H1 (cell line): ENCODE results near the gene ARHGEF6. TPM values are rescaled to one million over a fixed set of nuclear protein-coding genes. Genes with fewer than 3 reads are reported as not detected.

Experiments used
- CTCF ChIA-PET: fragments of 300-600 bp; sonication (Branson Sonifier 250); formaldehyde crosslinking; loops from one replicate; lab custom pipeline; 2021; ENCODE audit not compliant: partially characterized antibody; lab: Charles Lee
- POLR2A ChIA-PET: fragments of 300-600 bp; sonication (Branson Sonifier 250); formaldehyde crosslinking; loops from one replicate; lab custom pipeline; 2021; ENCODE audit warnings: inconsistent platforms; ENCODE audit not compliant: partially characterized antibody; lab: Charles Lee
- DNase-seq, 2 experiments: peaks; one replicate each; pipeline versions ENCODE4 v3.0.0 to v3.0.0-alpha.2; 2010 to 2022; ENCODE audit warnings: low spot score in 2 of 2, low read depth in 1 of 2, mixed read lengths in 1 of 2
- FAIRE-seq: peaks from 2 replicates; lab custom pipeline; 2011; peaks lifted over from hg19 to GRCh38; lab: Jason Lieb, UNC
- H2AFZ ChIP-seq: 2 replicates; pipeline ENCODE4 v1.8.1; 2012; ENCODE audit warnings: low read length, inconsistent platforms
- H2AK5ac ChIP-seq: 2 replicates; pipeline ENCODE4 v1.6.1; 2013; ENCODE audit warnings: low read depth, low read length
- H2BK120ac ChIP-seq: replicated peaks from 2 replicates; pipeline ENCODE3; 2013; ENCODE audit warnings: low read depth, low read length, inconsistent platforms
- H2BK12ac ChIP-seq: 2 replicates; pipeline ENCODE4 v1.6.1; 2013; ENCODE audit warnings: low read depth, low read length
- H2BK15ac ChIP-seq: 2 replicates; pipeline ENCODE4 v1.6.1; 2013; ENCODE audit warnings: low read length
- H2BK20ac ChIP-seq: 2 replicates; pipeline ENCODE4 v1.6.1; 2013; ENCODE audit warnings: low read length
- H2BK5ac ChIP-seq: 2 replicates; pipeline ENCODE4 v1.6.1; 2013; ENCODE audit warnings: low read depth, low read length
- H3K14ac ChIP-seq: 2 replicates; pipeline ENCODE4 v1.6.1; 2013; ENCODE audit warnings: inconsistent platforms; ENCODE audit not compliant: insufficient read length
- H3K18ac ChIP-seq: 2 replicates; pipeline ENCODE4 v1.6.1; 2013; ENCODE audit warnings: low read length; ENCODE audit errors: extremely low read depth
- H3K23ac ChIP-seq: 2 replicates; pipeline ENCODE4 v1.6.1; 2013; ENCODE audit warnings: inconsistent platforms; ENCODE audit not compliant: insufficient read length
- H3K23me2 ChIP-seq: 2 replicates; pipeline ENCODE4 v1.6.1; 2013; ENCODE audit warnings: low read depth, low read length
- H3K27ac ChIP-seq: 2 replicates; pipeline ENCODE4 v1.6.1; 2011; ENCODE audit warnings: low read depth, low read length, inconsistent platforms
- H3K27me3 ChIP-seq, 4 experiments: replicated peaks in 1 of 4; 1 replicate in 1 of 4; 2 replicates in 3 of 4; pipeline versions ENCODE4 v1.6.1 to v1.8.1; 2011 to 2013; ENCODE audit warnings: low read length in 3 of 4, mild to moderate bottlenecking in 3 of 4, inconsistent platforms in 2 of 4, mixed read lengths in 2 of 4, moderate library complexity in 1 of 4; ENCODE audit not compliant: control insufficient read depth in 3 of 4, insufficient read depth in 3 of 4; ENCODE audit errors: extremely low read depth in 1 of 4
- H3K36me3 ChIP-seq, 4 experiments: 2 replicates each; pipeline versions ENCODE4 v1.6.1 to v1.8.1; 2011 to 2013; ENCODE audit warnings: mild to moderate bottlenecking in 4 of 4, low read length in 3 of 4, moderate library complexity in 2 of 4, control low read depth in 1 of 4, inconsistent platforms in 1 of 4; ENCODE audit not compliant: insufficient read depth in 4 of 4, control insufficient read depth in 2 of 4
- H3K4ac ChIP-seq: replicated peaks from 2 replicates; pipeline ENCODE3; 2013; ENCODE audit warnings: low read length, low read depth, mixed read lengths, inconsistent platforms; ENCODE audit not compliant: insufficient read length
- H3K4me1 ChIP-seq, 4 experiments: replicated peaks in 1 of 4; 1 replicate in 1 of 4; 2 replicates in 3 of 4; pipeline versions ENCODE4 v1.6.1 to v1.8.1; 2011 to 2013; ENCODE audit warnings: low read length in 3 of 4, inconsistent platforms in 2 of 4, mixed read lengths in 1 of 4; ENCODE audit not compliant: insufficient read depth in 4 of 4, control insufficient read depth in 3 of 4
- H3K4me2 ChIP-seq, 2 experiments: 2 replicates each; pipeline versions ENCODE4 v1.6.1 to v1.8.1; 2011 to 2013; ENCODE audit warnings: low read depth in 2 of 2, low read length in 2 of 2, control low read depth in 1 of 2, inconsistent platforms in 1 of 2, mild to moderate bottlenecking in 1 of 2; ENCODE audit not compliant: insufficient read depth in 1 of 2
- H3K4me3 ChIP-seq, 4 experiments: fragments of 200-600, 300-600 bp in 1 of 4; sonication (generic), shearing (Covaris generic), sonication (Bioruptor Twin) in 1 of 4; 2 replicates each; pipeline versions ENCODE4 v1.5.1 to v1.8.1; 2011 to 2016; ENCODE audit warnings: low read length in 4 of 4, low read depth in 3 of 4, control low read depth in 2 of 4, inconsistent platforms in 2 of 4, mild to moderate bottlenecking in 2 of 4, mixed read lengths in 1 of 4, moderate library complexity in 1 of 4; ENCODE audit not compliant: insufficient read depth in 2 of 4; ENCODE audit errors: extremely low read depth in 1 of 4
- H3K56ac ChIP-seq: replicated peaks from 2 replicates; pipeline ENCODE3; 2013; ENCODE audit warnings: low read depth, mild to moderate bottlenecking, mixed read lengths, low read length, inconsistent platforms; ENCODE audit not compliant: insufficient read length
- H3K79me1 ChIP-seq: 2 replicates; pipeline ENCODE4 v1.6.1; 2013; ENCODE audit warnings: low read depth, low read length, control low read depth
- H3K79me2 ChIP-seq, 2 experiments: 2 replicates each; pipeline versions ENCODE4 v1.6.1 to v1.8.1; 2012 to 2013; ENCODE audit warnings: low read length in 2 of 2, mild to moderate bottlenecking in 2 of 2, inconsistent platforms in 1 of 2; ENCODE audit not compliant: insufficient read depth in 2 of 2, control insufficient read depth in 1 of 2
- H3K9ac ChIP-seq, 4 experiments: replicated peaks in 1 of 4; 1 replicate in 1 of 4; 2 replicates in 3 of 4; pipeline versions ENCODE4 v1.6.1 to v1.8.1; 2011 to 2013; ENCODE audit warnings: low read depth in 3 of 4, low read length in 3 of 4, control low read depth in 2 of 4, mild to moderate bottlenecking in 2 of 4, moderate library complexity in 2 of 4, inconsistent platforms in 1 of 4; ENCODE audit errors: extremely low read depth in 1 of 4
- H3K9me3 ChIP-seq, 2 experiments: 2 replicates each; pipeline versions ENCODE4 v1.6.1 to v1.8.1; 2012 to 2013; ENCODE audit warnings: mild to moderate bottlenecking in 2 of 2, moderate library complexity in 2 of 2, control low read depth in 1 of 2, inconsistent platforms in 1 of 2, low read depth in 1 of 2, low read length in 1 of 2, mixed read lengths in 1 of 2; ENCODE audit not compliant: insufficient read depth in 2 of 2
- H4K20me1 ChIP-seq, 2 experiments: replicated peaks in 1 of 2; 2 replicates each; pipeline versions ENCODE3 to v1.8.1; 2011 to 2013; ENCODE audit warnings: inconsistent platforms in 2 of 2, low read length in 2 of 2, mild to moderate bottlenecking in 1 of 2; ENCODE audit not compliant: insufficient read depth in 2 of 2, control insufficient read depth in 1 of 2
- H4K5ac ChIP-seq: 2 replicates; pipeline ENCODE4 v1.6.1; 2013; ENCODE audit warnings: low read length, low read depth, mixed read lengths, inconsistent platforms; ENCODE audit not compliant: insufficient read length
- H4K8ac ChIP-seq: 2 replicates; pipeline ENCODE4 v1.8.0; 2013; ENCODE audit warnings: mild to moderate bottlenecking, moderate library complexity, low read length, inconsistent platforms; ENCODE audit not compliant: insufficient read depth; ENCODE audit errors: extremely low read depth
- H4K91ac ChIP-seq: replicated peaks from 2 replicates; pipeline ENCODE3; 2013; ENCODE audit warnings: low read length, mixed read lengths, inconsistent platforms; ENCODE audit not compliant: insufficient read length
- CBX8 ChIP-seq: fragments of 300-800, 300-1000 bp; sonication (generic); IDR thresholded peaks from 2 replicates; pipeline ENCODE4 v1.7.1; 2016; ENCODE audit warnings: low read depth, low read length, borderline replicate concordance
- CTCF ChIP-seq, 3 experiments: IDR thresholded peaks; 1 replicate in 2 of 3; 2 replicates in 1 of 3; pipeline versions ENCODE4 v1.5.1 to v1.6.1; 2011; ENCODE audit warnings: low read length in 3 of 3, mild to moderate bottlenecking in 3 of 3, inconsistent platforms in 2 of 3, low read depth in 1 of 3, moderate library complexity in 1 of 3; ENCODE audit not compliant: insufficient read depth in 1 of 3; ENCODE audit errors: control extremely low read depth in 1 of 3
- EGR1 ChIP-seq: IDR thresholded peaks from 2 replicates; pipeline ENCODE4 v1.6.1; 2011; ENCODE audit warnings: low read depth, low read length, borderline replicate concordance
- EP300 ChIP-seq, 2 experiments: IDR thresholded peaks; 1 replicate in 1 of 2; 2 replicates in 1 of 2; pipeline ENCODE4 v1.6.1; 2011 to 2012; ENCODE audit warnings: low read depth in 2 of 2, low read length in 2 of 2, mild to moderate bottlenecking in 2 of 2, borderline replicate concordance in 1 of 2, inconsistent platforms in 1 of 2, moderate library complexity in 1 of 2
- MAFK ChIP-seq: IDR thresholded peaks from 2 replicates; pipeline ENCODE4 v1.6.1; 2012; ENCODE audit warnings: low read depth, mild to moderate bottlenecking, improper control_type of control experiment, low read length
- POLR2A ChIP-seq, 2 experiments: IDR thresholded peaks; 1 replicate in 1 of 2; 2 replicates in 1 of 2; pipeline ENCODE4 v1.6.1; 2011; ENCODE audit warnings: low read depth in 2 of 2, low read length in 2 of 2, mild to moderate bottlenecking in 2 of 2; ENCODE audit errors: control extremely low read depth in 1 of 2
- TAF1 ChIP-seq: IDR thresholded peaks from 2 replicates; pipeline ENCODE4 v1.6.1; 2011; ENCODE audit warnings: mild to moderate bottlenecking, low read depth, low read length
- TAF7 ChIP-seq: optimal IDR thresholded peaks from 2 replicates; pipeline ENCODE3; 2011; ENCODE audit warnings: low read depth, mild to moderate bottlenecking, inconsistent platforms, low read length, moderate library complexity, borderline replicate concordance
- YY1 ChIP-seq: IDR thresholded peaks from 2 replicates; pipeline ENCODE4 v1.6.1; 2011; ENCODE audit warnings: low read depth, mild to moderate bottlenecking, low read length
- WGBS, 2 experiments: shearing (Covaris generic) in 1 of 2; methylation state at CpG; one replicate each; pipeline versions ENCODE4 v1.1.6 to v1.1.7; 2013 to 2015; ENCODE audit warnings: low lambda C conversion rate in 2 of 2, mixed read lengths in 2 of 2, inconsistent platforms in 1 of 2, low coverage in 1 of 2, missing lambda C conversion rate in 1 of 2; ENCODE audit not compliant: insufficient replicate concordance in 2 of 2, insufficient coverage in 1 of 2, insufficient read length in 1 of 2; ENCODE audit errors: extremely low coverage in 1 of 2, missing lambda C conversion rate in 1 of 2; 5-methylcytosine and 5-hydroxymethylcytosine counted together
- polyA plus RNA-seq, 7 experiments: library from polyadenylated mRNA; depleted of rRNA in 3 of 7; stranded (reverse) in 5 of 7; unstranded in 2 of 7; fragments of >200 nt in 5 of 7; fragments of 200-250 nt in 2 of 7; gene quantifications; 1 replicate in 5 of 7; 2 replicates in 1 of 7; 4 replicates in 1 of 7; pipeline versions ENCODE4 v1.2.1 to v1.2.3, GENCODE V29; 2011 to 2013; ENCODE audit warnings: missing spikeins in 2 of 7, mixed read lengths in 2 of 7
- total RNA-seq: library from RNA; stranded (reverse); fragmentation: NEBNext Ultra II Directional; extraction: Animal tissue kit (Norgen Biotek cat#: 25700); gene quantifications from 2 replicates; pipeline ENCODE4 v1.2.1, GENCODE V29; 2021
- TF ChIP-seq, protein P1 (sequence below): IDR thresholded peaks from 2 replicates; pipeline ENCODE4 v1.6.1; 2012; ENCODE audit warnings: low read length, inconsistent platforms

The ARHGEF6 gene
- total and polyA plus RNA-seq, 2 of the 8 experiments (the other 6 are each of a cell fraction or from before 2014, with no cell fraction given), result 3.6 to 3.7 TPM

DNA sequence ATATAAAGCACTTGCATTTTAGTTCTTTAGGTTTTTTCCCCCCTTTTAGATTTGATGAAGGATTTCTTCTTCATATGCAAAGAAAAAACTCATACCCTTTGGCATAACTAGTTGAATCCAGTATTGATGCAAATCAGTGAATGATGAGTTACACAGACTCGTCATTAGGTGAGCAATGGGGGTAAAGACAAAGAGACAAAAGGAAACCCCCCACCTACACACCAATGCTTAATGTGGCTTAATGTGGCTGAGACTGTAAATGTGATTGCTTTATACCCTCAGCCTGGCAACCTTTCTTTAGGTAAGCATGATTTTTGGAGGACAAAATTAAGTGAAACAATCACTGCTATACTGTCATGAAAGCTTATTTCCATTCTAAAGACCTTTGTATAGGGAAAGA lies 93.3 kb downstream of the ARHGEF6 start:
- no peaks in the 10 kb centered on the region for H3K27me3 ChIP-seq
- no peak overlapping the region for H2BK5ac ChIP-seq
- H2BK120ac ChIP-seq, result no peak overlapping the region
- POLR2A ChIA-PET, result no interaction called here
- WGBS, 2 experiments, result 78% methylated on average over 1 of the region's 1 CpG; no CpG with 5 or more reads in 1 of the 2 experiments
- no peak overlapping the region for H2AFZ ChIP-seq
- no peak overlapping the region for H3K9ac ChIP-seq
- no peaks in the 10 kb centered on the region for H3K23me2 ChIP-seq
- FAIRE-seq (no peak), DNase-seq (no peak)
- no peaks in the 10 kb centered on the region for H3K36me3 ChIP-seq
- no peak overlapping the region for H3K4me2 ChIP-seq
- H2AK5ac ChIP-seq, result no peak overlapping the region
- no peaks in the 10 kb centered on the region for H3K9me3 ChIP-seq
- H3K27ac ChIP-seq, result no peak overlapping the region
- no peak overlapping the region for H2BK20ac ChIP-seq
- H2BK12ac ChIP-seq, result no peak overlapping the region
- no peak overlapping the region for H3K4ac ChIP-seq
- H3K56ac ChIP-seq, result no peak overlapping the region
- no peaks in the 10 kb centered on the region for H3K79me2 ChIP-seq
- no peak overlapping the region for H3K23ac ChIP-seq
- H4K20me1 ChIP-seq, result no peaks in the 10 kb centered on the region
- H2BK15ac ChIP-seq, result no peak overlapping the region
- H3K14ac ChIP-seq, result no peak overlapping the region
- H4K8ac ChIP-seq, result no peak overlapping the region
- no peak overlapping the region for H4K91ac ChIP-seq
- H4K5ac ChIP-seq, result no peak overlapping the region
- CTCF ChIA-PET, result interaction anchor here (0.6 kb wide), 1 partner anchor 393 kb away, joined by 3 read pairs; no protein-coding TSS in a partner anchor
- peaks cover 0 to 2% (median 0%) of the 10 kb centered on the region in 4 experiments; a peak in 2 of 7 replicates for H3K4me1 ChIP-seq
- H3K4me3 ChIP-seq, result no peak overlapping the region
- no peak overlapping the region for H3K18ac ChIP-seq
- no peaks in the 10 kb centered on the region for H3K79me1 ChIP-seq
- TF ChIP-seq MAFK, result no peak
- TF ChIP-seq POLR2A (IDR thresholded peaks at IDR 0.05; ENCODE audit: control extremely low read depth in 1 of 2, low read depth in 2 of 2, low read length in 2 of 2), result no peak
- no peak for TF ChIP-seq CBX8
- TF ChIP-seq TAF7, result no peak
- TF ChIP-seq EP300 (IDR thresholded peaks at IDR 0.05; ENCODE audit: borderline replicate concordance in 1 of 2, low read depth in 2 of 2, low read length in 2 of 2), result no peak
- no peak for TF ChIP-seq TAF1
- no peak for TF ChIP-seq EGR1
- TF ChIP-seq CTCF (IDR thresholded peaks at IDR 0.05; ENCODE audit: control extremely low read depth in 1 of 3, insufficient read depth in 1 of 3, low read depth in 1 of 3, low read length in 3 of 3), result no peak
- TF ChIP-seq, protein P1, sequence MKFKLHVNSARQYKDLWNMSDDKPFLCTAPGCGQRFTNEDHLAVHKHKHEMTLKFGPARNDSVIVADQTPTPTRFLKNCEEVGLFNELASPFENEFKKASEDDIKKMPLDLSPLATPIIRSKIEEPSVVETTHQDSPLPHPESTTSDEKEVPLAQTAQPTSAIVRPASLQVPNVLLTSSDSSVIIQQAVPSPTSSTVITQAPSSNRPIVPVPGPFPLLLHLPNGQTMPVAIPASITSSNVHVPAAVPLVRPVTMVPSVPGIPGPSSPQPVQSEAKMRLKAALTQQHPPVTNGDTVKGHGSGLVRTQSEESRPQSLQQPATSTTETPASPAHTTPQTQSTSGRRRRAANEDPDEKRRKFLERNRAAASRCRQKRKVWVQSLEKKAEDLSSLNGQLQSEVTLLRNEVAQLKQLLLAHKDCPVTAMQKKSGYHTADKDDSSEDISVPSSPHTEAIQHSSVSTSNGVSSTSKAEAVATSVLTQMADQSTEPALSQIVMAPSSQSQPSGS, result no peak
- TF ChIP-seq YY1, result no peak
